NB4 (cell line): ENCODE measurements around the gene UBE2C.
A peak's percentile ranks its signal among the peaks of the same experiment; 100 is the strongest.
"Not testable (repeated sequence)": the region's sequence is repeated elsewhere in the genome, so short reads cannot be mapped to it uniquely, and the experiment has no call there.

Experiments
- DNase-seq: peaks from one replicate; pipeline ENCODE4 v3.0.0; 2010; ENCODE audit warnings: low read depth
- H3K4me3 ChIP-seq: one replicate; pipeline ENCODE4 v1.5.1; 2011; ENCODE audit warnings: mild to moderate bottlenecking, low read depth, low read length, moderate library complexity
- MYC ChIP-seq: IDR thresholded peaks from 2 replicates; pipeline ENCODE4 v1.6.1; 2011; ENCODE audit warnings: low read depth, low read length
- POLR2A ChIP-seq: IDR thresholded peaks from 2 replicates; pipeline ENCODE4 v1.6.1; 2011; ENCODE audit warnings: mild to moderate bottlenecking; ENCODE audit not compliant: insufficient read length; ENCODE audit errors: extremely low read depth
- TF ChIP-seq, protein P1 (sequence below): IDR thresholded peaks from 2 replicates; pipeline ENCODE4 v1.6.1; 2011; ENCODE audit warnings: low read depth, low read length
- TF ChIP-seq, protein P2 (sequence below): IDR thresholded peaks from one replicate; pipeline ENCODE4 v1.5.1; 2012; ENCODE audit warnings: low read depth, low read length

UBE2C gene

DNA sequence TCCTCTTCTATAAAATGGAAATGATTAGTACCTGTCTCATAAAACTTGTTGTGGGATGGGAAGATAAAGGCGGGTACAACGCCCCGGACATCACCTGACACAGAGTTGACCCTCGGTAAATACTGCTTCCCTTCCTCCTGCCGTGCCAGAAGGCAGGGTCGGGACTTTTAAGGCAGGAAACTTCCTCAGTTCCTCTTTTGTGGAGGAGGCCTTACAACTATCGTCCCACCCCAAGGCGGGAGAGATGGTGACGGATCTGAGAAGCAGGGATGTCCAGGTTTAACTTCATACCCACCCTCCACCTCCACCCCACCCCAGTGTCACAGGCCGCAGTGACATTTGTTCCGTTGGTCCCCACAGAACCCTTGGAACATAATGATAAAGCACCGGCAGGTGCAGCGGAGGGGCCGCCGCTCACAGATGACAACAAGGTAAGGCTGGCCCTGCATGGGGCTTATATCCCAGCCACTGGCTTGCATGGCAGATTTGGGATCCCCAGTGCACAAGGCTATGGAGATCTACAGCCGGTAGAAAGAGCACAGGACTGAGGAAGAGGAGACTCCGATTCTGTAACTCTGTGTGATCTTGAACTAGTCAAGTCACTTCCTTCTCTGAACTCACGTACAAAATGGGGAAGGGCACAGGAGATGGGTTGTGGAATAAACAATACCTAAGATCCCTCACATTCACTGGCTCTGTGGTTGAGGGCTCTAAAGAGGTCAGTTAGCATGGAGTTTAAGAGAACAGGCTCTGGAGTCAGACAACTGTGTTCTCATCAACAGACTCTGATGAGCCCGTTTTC is 19.9 kb upstream of the UBE2C start:
- H3K4me3 ChIP-seq: peak overlapping the region; percentile 98
- TF ChIP-seq, protein P1, sequence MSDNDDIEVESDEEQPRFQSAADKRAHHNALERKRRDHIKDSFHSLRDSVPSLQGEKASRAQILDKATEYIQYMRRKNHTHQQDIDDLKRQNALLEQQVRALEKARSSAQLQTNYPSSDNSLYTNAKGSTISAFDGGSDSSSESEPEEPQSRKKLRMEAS: peak; percentile 32; the same call in 1 of the 2 replicates
- TF ChIP-seq POLR2A: no peak
- DNase-seq: peak; percentile 73

DNA sequence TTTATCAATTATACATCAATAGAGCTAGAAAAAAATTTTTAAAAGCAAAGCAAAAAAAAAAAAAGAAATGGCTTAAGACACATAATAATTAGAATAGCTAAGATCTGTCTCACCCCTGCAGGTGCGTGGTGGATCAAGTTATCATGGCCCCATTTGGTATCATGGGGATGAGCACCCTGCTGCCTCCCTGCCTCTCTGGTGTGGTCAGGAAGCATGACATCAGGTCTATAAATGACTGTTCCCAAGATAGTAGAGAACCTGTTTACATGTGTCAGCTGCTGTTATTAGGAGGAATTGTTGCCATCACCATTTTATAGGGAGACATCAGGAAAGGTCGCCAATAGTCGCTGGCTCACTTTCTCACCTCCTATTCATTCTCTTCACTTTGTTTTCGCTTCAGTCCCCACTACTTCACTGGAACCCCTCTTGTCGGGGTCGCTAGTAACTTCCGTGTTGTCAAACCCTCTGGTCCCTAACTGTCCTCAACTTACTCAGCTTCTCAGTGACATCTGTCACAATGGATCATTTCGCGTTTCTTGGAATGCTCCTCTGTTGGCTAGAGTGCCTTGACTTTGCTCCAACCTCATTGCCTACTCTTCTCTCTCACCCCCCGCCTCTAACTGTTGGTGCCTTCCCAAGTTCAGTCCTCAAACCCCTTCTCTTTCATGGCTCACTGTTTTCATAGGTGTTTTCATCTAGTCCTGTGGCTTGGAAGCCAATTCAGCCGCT is 15.9 kb upstream of the UBE2C start:
- TF ChIP-seq, protein P2, sequence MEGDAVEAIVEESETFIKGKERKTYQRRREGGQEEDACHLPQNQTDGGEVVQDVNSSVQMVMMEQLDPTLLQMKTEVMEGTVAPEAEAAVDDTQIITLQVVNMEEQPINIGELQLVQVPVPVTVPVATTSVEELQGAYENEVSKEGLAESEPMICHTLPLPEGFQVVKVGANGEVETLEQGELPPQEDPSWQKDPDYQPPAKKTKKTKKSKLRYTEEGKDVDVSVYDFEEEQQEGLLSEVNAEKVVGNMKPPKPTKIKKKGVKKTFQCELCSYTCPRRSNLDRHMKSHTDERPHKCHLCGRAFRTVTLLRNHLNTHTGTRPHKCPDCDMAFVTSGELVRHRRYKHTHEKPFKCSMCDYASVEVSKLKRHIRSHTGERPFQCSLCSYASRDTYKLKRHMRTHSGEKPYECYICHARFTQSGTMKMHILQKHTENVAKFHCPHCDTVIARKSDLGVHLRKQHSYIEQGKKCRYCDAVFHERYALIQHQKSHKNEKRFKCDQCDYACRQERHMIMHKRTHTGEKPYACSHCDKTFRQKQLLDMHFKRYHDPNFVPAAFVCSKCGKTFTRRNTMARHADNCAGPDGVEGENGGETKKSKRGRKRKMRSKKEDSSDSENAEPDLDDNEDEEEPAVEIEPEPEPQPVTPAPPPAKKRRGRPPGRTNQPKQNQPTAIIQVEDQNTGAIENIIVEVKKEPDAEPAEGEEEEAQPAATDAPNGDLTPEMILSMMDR: no peak
- TF ChIP-seq POLR2A: no peak
- no peak for TF ChIP-seq MYC
- TF ChIP-seq, protein P1: no peak
- DNase-seq: no peak
- no peak overlapping the region for H3K4me3 ChIP-seq

DNA sequence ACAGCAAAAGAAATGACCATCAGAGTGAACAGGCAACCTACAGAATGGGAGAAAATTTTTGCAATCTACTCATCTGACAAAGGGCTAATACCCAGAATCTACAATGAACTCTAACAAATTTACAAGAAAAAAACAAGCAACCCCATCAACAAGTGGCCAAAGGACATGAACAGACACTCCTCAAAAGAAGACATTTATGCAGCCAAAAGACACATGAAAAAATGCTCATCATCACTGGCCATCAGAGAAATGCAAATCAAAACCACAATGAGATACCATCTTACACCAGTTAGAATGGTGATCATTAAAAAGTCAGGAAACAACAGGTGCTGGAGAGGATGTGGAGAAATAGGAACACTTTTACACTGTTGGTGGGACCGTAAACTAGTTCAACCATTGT is 14.9 kb upstream of the UBE2C start:
- H3K4me3 ChIP-seq, DNase-seq: not testable (repeated sequence)

DNA sequence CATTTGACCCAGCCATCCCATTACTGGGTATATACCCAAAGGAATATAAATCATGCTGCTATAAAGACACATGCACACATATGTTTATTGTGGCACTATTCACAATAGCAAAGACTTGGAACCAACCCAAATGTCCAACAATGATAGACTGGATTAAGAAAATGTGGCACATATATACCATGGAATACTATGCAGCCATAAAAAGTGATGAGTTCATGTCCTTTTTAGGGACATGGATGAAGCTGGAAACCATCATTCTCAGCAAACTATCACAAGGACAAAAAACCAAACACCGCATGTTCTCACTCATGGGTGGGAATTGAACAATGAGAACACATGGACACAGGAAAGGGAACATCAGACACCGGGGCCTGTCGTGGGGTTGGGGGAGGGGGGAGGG is 14.5 kb upstream of the UBE2C start:
- H3K4me3 ChIP-seq, DNase-seq: not testable (repeated sequence)

DNA sequence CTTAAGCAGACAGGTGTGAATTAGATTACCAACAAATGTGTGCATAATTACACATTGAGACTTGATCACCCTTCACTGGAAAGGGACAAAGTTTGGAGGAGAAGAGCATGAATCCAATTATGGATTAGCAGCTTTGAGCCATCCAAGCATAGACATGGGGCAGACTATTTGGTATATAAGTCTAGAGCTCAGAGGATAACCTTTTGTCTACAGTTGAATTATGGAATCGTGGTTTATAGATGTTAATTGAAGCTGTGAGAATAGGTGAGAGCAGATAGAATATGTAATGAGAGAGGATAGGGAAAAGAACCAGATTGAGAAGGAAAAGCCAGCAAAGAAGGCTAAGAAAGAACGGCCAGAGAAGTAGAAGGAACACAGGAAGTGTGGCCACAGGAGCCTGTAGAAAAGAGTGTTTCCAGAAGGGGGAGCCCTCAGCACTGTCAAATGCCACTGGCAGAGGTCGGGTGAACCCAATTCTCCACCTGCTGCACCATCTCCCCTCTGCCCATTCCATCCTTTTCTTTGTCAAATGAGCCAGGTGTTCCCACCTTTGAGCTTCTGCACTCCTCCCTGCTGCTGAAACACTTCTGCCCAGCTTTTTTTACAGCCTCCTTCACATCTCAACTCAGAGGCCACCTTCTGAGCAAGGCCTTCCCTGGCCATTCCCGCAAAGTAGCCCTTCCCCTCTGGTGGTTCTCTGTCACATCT is 13.4 kb upstream of the UBE2C start:
- no peak overlapping the region for H3K4me3 ChIP-seq
- no peak for TF ChIP-seq MYC
- TF ChIP-seq, protein P2: peak; percentile 83
- TF ChIP-seq POLR2A: no peak
- peak; percentile 75 for DNase-seq

DNA sequence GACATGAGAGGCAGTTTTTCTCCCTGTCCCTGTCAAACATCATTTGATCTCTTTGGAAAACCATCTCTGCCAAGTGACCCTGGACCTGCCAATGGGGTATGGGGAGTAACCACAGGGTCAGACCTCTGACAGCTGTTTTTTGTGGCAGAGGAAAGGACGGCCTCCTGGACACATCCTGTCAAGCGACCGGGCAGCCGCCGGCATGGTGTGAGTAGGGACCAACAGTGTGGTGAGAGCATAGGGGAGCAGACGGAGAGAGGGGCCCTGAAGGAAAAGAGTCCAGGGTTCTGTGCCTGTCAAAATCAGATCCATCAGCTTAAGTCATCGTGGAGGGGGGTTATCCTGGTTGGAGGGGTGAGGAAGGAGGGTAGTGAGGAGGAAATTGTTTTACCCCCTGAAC is 10.6 kb upstream of the UBE2C start:
- DNase-seq: no peak

More for the DNA sequence above, 10.6 kb upstream of the UBE2C start:
- no peak for TF ChIP-seq POLR2A
- TF ChIP-seq, protein P1: no peak
- no peak for TF ChIP-seq MYC
- TF ChIP-seq, protein P2: no peak
- no peak overlapping the region for H3K4me3 ChIP-seq
